GM18909 (cell line): ENCODE measurements around the gene DBH.

Source experiments
- ATAC-seq: cut with Tn5 transposase; IDR thresholded peaks from one replicate; pipeline ENCODE4 v1.9.1; 2021; ENCODE audit warnings: mild to moderate bottlenecking; ENCODE audit not compliant: unreplicated experiment, poor library complexity

DBH gene

DNA sequence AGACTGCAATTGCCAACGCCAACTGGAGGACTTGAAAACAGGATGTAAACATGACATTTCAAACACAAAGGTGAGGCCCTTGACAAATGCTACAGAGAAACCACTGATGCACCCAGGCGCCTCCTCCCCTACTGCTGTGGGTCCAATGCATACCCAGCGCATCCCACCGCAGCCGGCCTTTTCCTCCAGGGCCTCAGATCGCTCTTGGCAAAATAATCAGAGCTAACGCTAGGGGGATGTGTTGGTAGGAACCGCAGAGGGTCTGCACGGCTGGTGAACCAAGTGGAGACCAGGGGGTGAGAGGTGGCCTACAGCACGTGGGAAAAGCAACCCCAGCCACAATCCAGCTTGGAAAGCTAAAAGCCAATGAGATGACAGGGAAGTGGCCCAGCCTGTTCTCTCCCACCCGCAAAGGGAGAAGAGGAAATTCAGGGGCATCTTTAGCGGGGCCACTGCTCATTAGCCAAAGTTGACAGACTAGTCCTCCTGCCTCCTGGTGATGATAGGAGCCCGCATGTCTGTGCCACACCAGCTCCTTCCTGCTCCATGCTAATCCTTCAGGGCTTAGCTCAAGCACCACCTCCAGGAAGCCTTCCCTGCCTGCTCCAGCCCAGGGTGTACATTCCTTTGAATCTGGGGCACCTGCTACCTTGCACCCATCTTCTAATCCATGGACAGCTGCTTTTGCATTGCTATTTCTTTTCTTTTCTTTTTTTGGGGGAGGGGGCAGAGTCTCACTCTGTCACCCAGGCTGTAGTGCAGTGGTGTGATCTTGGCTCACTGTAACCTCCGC, 32.8 kb upstream of the DBH start:
- ATAC-seq = no peak

DNA sequence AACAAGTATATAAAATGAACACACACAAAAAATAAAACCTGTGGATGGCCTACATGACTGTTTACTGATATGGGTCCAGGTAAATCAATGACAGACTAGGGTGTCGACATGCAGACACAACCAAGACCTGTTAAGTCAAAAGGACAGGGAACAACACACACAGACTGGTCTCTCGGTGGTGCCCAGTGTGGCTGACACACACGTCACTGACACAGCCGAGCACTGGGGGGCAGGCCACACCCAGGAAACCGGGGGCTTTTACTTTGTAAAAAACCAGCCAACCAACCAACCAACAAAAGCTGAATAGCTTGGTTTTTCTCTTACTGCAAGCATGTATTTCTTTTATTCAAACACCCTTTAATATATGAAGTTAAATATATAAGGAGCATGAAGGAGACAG, 31.9 kb upstream of the DBH start:
- no peak for ATAC-seq

DNA sequence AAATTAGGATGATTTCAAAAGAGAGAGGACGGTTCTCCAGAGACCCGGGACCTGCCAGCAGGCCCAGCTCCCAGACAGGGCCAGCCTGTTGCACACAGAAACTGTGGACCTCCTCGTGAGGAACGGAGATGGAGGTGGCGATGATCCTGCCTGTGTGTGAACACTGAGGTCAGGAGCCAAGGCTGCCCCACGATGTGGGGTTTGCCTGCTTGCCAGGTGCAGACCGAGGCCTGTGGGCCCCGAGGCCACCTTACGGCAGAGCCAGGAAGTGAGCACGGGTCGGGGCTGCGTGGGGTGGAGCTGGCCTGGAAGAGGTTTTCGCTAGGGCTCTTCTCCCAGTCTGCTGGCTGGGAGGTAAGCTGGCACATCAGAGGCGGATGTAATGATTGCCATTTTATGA, 31.3 kb upstream of the DBH start:
- no peak for ATAC-seq

DNA sequence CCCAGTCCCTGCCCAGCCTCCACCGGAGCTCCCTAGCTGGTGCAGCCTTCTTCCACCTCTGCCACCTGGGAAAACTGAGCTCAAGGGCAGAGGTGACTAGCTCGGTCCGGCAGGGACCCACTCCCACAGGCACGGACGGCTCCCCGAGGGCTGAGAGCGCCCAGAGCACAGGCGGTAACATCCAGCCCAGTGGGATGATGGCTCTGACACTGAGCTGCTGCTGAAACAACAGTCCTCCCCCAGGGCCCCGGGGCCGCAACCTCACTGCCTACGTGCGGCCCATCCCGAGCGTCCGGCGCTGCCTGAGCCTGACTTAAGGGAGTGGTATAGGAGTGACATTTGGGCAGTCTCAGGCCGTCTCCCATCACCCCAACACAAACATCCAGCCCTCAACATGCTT, 30.7 kb upstream of the DBH start:
- no peak for ATAC-seq

DNA sequence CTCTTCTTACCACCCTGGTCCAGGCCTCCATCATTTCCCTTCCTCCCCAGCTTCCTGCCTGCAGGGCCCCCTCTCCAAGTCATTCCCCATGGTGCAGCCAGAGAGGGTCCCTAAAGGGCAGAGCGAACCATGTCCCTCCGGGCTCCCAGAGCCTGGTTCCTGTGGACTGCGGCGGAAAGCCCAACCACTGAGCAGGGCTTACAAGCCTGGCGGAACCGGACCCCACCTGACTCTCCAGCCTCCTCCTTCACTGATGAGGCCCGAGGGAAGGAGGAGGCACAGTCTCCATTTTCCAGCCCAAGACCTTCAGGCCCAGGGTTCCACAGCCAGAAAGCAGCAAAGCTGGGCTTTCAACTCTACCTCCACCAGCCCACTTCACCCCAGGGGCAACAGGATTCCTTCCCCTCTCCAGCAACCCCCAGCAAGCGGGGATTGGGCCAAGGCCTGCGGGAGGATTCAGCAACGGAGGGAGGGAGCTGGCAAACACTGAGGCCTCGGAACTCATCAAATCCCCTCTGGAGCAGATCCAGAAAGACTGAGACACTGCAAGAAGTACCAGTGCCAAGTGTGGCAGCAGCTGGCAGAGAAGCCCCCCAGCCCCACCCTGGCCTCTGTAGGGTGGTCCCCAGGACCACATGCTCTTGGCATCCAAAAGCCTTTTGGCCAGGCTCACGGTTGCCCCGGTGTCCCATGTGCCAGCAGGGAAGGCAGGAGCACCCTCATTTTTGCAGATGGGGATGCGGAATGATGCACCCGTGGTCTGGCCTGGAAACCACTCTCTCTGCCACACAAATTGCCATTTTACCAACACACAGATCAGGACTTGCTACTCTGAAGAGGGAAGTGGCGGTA, 30.1 kb upstream of the DBH start:
- no peak for ATAC-seq

DNA sequence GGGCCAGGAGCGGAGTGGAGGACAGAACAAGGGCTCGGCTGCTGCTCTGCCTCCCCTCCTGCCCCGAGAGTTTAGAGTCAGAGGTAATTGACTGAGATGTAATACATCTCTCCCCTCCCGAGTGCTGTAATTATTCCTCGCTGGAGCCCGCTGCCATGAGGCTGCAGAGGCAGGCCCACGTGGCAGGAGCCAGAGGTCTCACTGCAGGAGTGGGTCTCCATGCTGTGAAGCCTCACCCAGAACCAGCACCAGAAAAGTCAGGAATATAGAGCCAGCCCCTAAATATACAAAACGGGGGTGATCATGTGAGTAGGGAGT, 29.5 kb upstream of the DBH start:
- ATAC-seq = no peak

DNA sequence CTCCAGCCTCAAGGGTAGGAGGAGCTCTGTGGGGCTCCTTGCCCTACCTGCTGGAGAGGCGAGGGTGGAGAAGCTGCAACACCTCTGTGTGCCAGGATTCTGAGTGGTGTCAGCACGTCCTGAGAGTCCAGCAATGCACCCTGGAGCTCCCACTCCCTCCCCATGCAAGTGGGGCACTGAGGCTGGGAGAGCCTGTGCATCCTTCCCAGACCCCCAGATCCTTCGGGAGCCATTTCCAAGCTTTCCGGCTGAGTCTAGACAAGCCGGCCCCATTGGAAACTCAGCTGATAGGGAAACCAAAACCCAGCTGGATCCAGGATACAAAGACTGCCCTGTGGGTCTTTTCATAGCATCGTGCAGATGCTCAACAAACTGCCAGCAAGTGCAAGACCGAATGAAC, 28.8 kb upstream of the DBH start:
- ATAC-seq = no peak

DNA sequence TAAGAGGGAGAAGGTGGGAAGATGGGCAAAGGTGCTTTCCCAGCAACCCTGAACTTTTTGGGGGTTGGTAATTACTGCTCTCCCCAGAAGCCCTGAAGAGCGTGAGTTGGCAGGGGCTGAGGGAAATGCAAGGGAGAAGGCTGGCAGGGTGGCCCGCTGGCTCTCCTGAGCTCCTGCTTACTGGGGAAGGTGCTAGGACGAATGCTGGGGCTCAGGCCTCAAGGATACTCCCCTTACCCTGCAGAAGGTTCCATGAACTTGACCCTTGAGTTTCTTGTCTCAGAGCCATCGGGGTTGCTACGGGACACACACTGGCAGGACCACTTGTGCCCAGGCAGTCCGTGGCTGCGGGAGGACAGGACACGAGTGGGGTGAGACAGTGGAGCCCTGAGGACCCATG, 28.2 kb upstream of the DBH start:
- no peak for ATAC-seq

DNA sequence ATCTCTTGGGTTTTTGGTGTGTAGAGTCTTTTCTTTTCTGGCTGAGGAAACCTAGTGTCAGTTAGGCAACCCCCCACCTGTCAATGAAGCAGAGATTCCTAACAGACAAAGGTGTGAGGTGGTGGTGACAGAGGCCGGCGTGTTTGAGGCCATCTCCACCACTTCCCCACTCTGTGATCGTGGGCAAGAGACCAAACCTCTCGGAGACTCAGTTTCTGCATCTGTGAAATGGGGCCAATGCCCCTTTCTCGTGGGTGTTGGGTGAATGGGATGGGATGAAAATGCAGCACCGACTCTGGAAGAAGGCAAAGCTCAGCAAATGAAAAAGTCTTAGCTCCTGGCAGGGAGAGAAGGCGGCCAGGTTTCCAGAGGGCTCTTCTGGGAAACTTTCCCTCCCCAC, 27.8 kb upstream of the DBH start:
- ATAC-seq = no peak

DNA sequence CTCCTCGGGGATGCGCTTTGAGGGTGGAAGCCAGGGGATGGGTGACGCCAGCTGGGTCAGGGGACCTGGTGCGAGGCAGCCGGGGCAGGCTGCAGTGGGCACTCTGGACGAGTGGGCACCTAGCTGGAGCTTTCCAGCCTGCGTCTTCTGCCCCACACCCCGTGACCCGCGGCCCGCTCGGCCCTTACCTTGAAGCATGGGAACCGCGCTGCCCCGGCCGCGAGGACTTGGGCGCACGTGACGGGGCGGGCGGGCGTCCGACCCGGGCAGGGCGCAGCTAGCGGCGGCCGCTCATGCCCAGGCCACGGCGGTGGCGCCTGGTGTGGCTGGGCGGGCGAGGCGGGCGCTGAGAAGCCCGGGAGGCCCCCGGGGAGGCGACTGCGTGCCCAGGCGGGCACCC, 27.3 kb upstream of the DBH start:
- no peak for ATAC-seq

DNA sequence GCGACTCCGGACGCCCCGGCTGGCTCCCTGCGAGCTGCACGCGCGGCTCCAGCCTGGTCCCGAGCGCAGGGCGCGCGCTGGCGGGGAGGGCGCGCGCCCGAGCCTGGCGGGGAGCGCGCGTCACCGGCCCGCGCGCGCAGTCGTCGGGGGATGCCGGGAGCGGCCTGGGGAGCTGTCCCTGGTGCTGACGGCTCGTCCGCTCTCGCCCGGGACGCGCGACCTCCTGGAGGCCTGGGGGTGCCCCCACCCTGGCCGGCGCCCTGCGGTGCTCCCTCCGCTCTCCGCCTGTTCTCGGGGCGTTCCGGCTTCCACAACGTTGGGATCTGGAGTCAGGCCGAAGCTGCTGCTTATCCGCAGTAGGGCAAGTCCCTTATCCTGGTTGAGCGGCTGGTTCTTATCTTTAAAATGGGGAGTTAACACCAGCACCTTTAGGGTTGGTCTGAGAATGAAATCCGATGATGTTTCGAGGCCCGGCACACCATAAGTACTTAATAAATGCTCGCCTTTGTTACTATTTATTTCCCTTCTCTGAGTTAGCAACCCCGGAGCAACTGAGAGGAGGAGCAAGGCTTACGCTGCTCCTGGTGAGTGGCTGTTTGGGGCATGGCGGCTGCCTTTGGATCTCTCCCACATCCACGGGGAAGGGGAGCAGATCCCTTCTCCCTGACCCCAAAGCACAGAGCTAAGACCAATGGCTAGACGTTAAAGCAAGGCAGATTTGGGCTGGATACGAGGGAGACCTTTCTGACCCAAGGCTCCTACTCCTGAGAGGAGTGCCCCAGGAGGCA, 26.7 kb upstream of the DBH start, which contains the start of gene FAM163B:
TSS of gene FAM163B (minus strand) at position 79 of the 788 bp plus-strand sequence. CDS start 29,166 bp downstream, outside the sequence.
- no peak for ATAC-seq

DNA sequence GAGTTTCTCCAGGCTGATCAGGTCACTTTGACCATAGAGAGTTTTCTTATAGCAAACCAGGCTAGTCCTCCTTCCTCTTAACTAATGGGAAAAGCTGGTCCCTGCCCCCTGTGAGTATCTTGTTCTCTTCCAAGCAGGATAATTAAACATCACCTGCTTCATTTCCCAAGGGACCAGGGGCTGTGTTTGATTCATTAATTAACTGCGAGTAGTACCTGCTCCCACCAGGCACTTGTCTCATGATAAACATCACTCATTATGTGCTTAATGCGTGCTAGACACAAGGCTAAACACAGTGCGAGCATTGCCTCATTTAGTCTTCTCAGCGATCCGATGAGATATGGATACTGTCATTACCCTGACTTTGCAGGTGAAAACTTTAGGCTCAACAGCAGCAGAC, 25.3 kb upstream of the DBH start:
- no peak for ATAC-seq

DNA sequence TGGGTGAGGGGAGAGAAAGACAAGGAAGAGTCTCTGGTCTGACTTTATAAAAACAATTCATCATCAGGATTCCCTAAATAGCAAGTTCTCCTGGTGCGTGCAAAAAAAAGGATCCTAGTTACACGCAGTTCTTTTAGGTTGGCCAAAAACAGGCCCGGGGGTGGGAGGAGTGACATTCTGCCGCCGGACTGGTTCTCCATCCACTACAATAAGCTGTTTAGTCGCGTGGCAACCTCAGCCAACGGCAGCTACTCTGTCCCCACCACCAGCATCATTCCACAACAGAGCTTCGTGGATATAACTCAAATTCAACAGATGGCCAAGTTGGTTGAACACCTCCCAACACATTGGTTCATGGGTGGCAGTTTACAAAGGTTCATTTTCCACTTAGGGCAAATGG, 24.1 kb upstream of the DBH start:
- no peak for ATAC-seq

DNA sequence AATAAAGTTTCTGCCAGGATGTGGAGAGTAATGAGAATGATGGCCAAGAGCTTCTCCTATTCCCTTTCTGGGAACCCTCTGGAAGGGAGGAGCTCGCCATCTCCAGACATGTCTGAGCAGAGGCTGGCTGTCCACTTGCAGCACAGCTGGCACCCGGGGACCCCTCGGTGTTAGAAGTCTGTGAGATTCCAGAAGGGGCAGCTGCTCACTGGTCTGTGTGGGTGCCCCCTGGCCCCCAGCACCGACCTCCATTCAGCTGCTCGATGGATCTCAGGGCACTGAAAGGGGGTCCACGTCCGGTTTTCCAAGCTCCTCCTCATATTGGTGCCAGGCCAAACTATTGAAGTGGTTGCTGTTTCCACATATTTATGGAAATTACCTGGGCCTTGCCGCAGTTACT, 23.3 kb upstream of the DBH start:
- ATAC-seq = no peak

DNA sequence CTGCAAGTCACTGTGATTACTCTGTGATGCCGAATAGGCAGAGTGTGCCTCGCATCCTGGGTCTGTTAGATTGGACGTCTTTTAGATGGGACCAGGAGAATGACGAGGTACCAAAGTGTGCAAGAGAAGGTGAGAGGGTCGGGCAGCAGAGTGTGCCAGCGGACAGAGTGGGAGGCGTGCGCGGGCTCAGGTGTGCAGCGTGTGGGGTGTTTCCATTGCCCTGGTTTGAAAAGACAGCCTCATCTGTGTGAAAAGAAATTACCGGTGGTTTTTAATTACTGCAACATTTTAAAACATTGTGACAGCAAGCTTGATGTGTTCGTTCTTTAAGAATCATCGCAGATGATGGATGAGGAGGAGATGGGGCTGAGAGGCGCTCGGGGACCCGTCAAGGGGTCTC, 22.7 kb upstream of the DBH start:
- ATAC-seq = no peak

DNA sequence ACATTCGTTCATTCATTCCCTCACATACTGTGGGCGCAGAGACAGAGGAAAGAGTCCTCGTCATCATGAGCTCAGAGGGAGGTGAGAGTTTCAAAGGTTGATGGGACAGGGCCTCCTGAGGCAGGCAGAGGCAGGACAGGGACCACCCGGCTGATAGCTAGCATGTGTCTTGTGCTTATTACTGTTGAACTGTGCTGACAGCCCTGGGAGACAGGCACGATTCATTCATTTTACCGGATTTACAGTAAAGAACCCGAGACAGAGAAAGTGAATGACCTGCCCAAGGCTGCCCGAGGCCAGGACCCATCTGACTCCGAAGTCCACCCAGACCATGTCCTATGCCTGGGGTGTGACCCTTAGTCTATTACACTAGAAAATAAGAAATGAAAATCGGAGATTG, 22.1 kb upstream of the DBH start:
- ATAC-seq = no peak

DNA sequence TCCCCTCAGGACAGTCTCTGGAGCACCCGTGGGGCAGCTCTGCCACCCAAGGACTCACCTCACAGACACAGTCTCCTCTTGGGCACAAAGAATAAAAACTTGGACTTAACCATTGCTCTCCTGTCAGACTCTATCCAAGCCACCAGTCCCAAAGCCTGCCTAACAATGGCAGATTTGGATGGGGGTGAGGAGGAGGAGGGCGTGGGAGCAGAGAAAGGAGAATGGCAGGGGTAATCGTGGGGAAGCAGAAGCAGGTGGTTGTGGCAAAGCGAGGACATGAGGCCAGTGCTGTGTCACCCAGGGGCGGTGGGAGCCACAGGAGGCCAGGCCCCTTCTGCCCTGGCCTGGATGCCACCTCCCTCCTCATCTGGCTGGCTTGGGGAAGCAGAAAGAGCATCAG, 21.5 kb upstream of the DBH start:
- ATAC-seq = no peak

DNA sequence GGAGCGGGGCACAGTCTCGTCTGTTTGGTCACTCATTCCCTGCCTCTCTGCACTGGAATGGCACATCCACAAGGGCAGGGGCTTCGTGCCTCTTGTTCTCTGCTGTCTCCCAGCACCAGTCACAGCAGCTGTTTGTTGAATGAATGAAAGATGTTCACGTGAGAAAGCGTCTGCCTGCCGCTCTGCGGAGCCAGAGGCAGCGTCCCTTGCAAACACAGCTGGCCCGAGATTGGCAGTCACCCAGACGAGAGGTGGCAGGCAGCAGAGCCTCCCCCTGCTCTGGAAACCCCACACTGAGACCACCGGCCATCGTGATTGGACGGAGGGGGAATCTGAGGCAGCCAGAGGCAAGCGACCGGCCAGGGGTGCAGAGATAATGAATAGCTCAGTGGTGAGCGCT, 21.0 kb upstream of the DBH start:
- no peak for ATAC-seq

DNA sequence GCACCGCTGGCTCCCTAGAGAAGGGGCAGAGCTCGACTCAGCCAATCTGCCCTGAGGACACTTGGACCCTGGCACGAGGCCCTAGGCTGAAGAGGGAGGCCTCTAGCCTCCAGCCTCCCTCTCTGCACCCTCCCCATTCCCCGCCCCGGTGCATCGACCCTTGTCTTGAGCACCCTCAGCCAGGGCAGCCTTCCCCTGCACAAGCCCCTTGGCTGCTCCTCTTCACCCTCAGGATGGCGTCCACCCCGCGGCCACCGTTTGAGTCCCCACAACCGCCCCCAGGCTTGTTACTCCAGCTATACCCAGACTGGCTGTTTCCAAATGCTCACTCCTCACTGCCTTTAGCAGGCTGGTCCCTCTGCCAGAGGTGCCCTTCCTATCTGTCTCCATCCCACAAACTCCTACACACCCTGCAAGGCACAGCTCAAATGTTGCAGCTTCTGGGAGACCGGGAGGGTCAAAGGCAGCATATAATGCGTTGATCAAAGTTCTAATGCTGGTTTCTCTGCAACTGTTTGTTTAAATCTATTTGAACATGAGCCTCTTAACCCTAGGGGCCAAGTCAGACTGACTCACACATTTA, 20.5 kb upstream of the DBH start:
- no peak for ATAC-seq

DNA sequence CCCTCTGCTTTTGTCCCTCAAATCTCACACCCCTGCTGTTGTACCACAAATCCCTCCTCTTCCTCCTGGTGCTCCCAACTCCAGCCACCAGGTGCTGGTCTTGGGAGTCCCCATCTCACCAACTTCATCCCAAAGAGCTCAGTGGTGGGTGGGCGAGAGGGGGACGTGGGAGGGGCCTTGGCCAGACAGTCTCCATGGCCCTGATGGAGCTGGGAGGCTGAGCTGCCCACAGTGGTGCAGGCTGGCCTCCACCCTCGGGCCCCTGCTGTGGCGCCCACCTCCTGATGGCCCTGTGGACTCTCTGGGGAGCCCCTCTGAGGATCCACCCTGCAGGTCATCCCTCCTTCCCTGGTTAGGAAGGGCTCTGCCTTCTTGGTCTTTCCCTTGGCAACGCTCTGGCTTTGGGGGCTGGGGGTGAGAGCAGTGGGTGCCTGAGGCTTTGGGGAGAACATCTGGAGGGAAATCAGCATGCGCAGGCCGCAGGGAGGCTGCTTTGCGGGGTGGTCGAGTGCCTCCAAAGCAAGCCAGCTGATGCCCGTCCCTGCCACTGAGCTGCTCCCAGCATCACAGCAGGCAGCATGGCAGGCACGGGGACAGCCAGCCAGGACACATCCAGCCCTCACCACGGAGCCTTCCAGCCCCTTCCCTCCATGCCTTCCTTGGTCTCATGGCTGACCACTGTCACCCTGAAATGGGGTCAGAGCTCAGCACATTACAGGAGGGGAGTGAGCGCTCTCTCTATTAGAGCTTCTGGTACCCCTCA, 19.3 kb upstream of the DBH start:
- ATAC-seq = no peak
